NK-92 treated with Interleukin-12 subunit alpha and Interleukin-12 subunit beta, amount 100 ng/mL, for 24 hours (cell line): ENCODE measurements around the gene ADORA1.

Experiments used
- DNase-seq: peaks from one replicate; lab custom pipeline; 2025; lab: John Stamatoyannopoulos, UW

The ADORA1 gene

DNA sequence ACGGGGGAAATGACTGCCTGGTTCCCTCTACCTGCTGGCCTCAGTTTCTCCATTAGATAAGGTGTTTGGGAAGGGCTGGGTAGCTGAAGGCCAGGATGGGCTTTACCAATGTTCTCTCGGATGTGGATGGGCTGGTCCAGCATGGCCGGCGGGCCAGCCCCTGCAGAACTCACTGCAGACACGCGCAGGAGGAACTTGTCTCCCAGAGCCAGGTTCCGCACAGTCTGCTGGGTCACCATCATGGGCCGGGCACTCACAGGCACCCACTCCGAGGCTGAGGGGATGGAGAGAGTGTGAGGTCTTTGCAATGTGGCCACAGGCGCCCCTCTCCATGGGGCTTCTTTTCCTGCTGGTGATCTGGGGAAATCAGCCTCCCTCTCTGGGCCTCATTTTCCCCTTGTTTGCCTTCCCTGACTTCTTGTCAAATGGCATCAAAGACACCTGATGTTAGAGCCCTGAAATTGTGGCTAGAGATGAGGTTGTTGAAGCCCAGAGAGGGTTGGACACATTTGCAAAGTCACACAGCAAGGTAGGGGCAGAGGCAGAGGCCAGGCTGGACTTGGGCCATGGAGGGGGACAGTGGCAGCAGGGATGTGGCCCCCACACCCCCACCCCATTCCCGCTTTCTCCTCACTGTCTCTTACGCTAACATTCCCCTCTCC lies 46.9 kb downstream of the ADORA1 start:
- DNase-seq: no peak

DNA sequence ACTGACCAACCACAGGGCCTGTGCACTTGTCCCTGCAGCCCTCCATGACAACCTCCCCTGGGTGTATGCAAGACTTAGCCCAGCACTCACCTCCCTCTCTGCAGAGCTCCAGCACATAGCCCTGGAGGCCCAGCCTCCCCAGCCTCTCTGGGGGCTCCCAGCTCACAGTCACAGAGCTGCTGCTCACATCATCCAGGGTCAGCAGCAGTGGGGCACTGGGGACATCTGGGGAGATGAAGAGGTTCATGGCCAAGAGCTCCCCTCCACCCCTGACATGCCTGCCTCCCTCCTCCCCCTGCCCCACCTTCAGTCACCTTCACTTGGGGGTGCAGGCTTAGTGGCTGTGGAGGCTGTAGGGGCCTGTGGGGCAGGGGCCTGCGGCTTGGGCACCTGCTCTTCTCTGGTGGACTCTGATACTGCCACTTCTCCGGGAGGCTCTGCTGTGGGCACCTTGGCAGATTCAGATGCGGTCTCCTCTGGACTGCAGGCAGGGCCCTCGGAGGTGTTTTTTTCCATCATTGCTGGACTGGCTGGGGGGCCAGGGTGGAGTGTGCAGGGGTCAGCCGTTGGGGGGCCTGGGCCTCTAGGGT lies 47.8 kb downstream of the ADORA1 start, which contains the start of gene MYBPH:
MYBPH (minus strand) TSS at position 590 of the 590 bp plus-strand sequence; CDS start at position 519, 71 bp downstream.
- no peak for DNase-seq

DNA sequence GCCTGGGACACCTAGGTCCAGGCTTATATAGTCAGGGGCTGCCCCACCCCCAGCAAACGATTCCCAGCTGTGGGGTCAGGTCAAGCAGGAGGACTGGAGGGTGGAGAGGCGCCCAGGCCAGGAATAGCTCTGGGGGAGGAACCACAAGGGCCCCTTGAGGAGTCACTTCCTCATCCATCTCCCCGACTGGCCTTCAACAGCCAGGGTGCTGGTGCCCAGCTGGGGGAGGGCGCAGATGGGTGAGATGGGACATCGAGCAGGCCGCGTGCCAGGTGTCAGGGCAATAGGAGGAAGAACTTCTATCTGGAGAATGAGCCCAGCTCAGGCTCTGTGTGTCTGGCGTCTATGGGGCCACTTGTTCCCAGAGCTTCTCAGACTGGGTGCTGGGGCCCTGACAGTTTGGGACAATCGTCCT lies 48.3 kb downstream of the ADORA1 start:
- no peak for DNase-seq

DNA sequence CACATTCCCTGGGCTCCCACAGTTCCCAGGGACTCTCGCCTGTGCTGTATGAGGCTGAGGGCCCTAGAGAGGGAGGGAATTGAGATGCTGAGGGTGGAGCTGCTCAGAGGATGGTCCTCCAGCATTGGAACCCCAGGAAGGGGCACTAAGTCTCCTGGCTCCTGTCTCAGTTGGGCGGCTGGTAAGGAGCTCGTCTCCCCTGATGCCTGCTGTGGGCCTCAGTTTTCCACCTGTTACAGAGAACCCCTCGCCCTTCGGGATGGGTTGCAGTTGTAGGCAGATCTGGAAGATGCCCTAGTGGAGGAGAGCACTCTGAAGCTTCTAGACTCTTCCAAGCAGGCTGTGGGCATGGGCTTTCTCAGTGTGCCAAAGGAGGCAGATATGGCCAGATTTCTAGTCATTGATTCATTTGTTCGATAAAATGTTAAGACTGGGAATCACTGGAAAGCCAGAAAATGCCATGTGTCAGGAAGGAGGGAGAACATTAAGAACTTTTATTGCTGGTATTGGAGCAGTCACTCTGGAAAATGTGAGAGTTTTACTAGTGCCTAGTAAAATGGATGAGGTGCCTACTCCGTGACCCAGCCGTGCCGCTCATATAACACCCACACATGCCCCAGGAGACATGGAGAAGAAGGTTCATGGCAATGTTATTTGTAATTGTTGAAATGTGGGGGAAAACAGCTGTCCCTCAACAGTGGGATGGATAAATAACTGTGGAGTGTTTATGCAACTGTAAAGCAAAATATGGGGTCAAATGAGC lies 48.9 kb downstream of the ADORA1 start:
- no peak for DNase-seq

DNA sequence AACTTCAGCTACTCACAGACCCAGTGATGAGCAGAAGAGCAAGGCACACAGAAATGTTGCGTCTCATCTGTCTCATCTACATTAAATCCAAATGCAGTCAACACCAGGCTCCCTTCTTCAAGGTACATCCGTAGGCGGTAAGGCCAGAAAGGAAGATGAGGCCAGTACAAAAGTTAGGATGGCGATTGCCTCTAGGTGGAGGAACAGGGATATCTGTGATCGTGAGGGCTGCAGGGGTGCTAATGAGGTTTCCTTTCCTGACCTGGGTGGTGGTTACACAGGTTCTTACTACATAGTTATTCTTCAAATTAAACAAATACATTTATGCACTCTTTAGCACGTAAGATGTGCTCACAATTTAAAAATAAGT lies 49.5 kb downstream of the ADORA1 start:
- DNase-seq: no peak

DNA sequence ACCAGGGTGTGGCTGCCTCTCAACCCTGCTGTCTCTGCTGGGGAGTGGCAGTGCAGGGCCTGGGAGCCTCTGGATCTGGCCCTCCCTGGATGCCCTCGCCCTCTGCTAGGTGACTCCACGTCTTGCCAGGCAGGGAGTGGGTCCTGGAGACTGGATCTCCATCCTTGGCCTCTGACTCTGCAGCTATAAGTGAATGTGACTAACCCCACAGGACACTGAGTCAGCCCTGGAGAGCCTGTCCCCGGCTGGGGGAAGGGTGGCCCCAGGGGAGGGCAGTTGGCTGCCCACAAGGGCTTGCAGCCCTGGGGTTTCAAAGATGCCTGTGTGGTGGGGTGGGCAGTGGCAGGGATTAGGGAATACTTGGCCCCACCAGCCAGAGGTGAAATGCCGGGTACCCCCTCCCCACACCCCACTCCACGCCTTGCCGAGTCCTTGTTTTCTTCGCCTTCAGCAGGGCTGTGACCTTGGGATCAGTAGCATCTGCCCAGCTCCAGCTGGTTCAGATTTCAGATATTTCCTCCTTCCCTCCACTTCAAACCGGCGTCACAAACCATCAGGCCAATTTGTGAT lies 50.0 kb downstream of the ADORA1 start:
- DNase-seq: peak; percentile 48

DNA sequence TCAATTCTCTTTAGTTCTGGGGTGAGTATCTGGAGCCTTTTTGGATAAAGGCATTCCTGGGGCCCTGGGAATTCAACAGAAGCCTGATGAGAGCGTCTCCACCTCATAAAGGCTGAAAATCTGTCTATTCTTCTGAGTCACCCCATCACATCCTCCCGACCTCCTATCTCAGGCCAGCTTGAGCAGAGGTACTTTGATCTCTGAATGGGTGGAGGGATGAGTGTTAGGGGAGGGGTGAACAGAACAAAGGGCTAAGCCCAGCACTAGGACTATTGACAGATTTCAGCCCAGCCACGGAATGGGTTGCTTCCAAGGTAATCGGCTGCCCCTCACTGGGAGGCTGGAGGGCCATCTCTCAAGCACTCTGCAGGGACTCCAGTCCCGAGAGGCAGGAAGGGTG lies 50.6 kb downstream of the ADORA1 start:
- DNase-seq: no peak

DNA sequence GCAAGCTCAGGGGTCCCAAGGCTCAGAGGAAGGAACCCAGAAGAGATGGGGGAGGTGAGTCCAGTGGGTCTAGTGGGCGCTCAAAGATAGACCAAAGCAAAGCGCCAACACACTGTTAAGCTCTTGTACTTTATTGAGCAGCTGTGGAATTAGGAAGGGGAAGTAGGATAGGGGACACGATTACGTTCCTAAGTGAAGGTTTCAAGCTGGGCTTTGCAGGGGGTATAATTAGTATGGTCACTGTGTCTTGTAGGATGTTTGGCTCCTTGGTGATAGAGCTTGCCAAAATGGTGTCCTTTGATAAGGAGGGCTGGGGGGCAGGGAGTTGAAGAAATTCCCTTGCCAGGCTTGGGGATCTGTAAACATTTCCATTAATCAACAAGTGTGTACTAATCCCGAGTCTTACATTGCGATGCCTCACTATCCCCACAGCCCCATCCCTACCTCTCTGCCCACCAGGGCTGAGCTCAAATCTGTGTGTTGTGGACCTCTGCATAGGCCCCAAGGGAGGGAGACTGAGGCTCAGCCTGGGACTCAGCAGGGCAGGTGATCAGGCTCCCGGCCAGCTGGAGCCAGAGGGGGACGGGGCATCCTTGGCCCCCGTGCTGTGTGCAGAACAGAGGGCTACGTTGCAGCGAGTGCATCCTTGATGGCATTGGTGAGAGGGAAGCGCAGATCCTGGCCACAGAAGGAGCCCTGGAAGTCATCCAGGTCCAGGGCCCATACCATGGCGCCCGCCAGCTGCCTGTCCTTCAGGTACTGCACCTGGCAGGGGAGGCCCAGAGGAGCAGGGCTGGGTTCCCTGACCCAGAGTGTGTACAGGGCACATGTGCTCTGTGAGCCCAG lies 51.5 kb downstream of the ADORA1 start:
- DNase-seq: no peak

DNA sequence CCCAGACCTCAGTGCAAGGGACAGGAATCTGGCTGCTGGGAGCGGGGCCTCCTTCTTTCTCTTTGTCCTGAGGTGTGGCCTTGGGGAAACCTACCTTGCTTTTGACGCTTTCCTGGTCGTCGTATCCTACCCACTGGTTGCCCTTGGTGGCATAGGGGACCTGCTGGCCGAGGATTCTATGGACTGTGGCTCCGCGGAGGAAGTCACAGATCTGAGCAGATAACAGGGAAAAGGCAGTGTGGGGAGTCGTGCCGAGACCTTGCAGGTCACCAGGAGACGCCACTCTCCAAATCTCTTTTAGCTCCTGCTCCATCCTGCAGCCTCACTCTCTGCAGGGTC lies 52.1 kb downstream of the ADORA1 start:
- DNase-seq: no peak

DNA sequence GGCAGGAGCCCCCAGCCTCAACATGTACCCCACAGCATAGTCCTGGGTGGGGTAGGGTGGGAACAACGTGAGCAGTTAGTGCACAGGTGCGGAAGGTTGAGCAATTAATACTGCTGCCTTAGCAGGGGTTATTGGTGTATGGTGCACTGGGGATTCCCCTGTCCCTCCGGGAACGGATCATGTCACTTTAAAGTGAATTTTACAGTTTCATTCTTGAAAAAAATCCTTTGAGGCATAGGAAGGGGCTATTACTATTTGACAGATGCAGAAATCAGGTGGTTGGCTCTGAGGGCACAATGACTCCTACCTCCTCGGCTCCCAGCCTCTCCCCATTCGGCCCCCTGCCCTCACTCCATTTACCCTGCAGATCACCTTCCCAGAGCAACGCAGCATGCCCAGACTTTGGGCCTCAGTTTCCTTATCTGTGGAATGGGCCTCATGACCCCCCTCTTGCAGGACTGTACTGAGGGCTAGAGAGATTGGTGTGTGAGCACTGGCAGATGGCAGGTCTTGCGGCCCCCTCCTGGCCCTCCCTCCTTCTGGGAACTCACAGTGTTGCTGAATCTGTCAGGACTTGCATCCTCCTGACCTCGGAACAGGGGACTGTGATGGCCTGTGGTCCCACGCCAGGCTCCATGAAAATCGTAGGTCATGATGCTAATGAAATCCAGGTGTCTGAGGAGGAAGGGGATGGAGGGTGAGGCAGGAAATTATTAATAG lies 53.2 kb downstream of the ADORA1 start:
- no peak for DNase-seq

DNA sequence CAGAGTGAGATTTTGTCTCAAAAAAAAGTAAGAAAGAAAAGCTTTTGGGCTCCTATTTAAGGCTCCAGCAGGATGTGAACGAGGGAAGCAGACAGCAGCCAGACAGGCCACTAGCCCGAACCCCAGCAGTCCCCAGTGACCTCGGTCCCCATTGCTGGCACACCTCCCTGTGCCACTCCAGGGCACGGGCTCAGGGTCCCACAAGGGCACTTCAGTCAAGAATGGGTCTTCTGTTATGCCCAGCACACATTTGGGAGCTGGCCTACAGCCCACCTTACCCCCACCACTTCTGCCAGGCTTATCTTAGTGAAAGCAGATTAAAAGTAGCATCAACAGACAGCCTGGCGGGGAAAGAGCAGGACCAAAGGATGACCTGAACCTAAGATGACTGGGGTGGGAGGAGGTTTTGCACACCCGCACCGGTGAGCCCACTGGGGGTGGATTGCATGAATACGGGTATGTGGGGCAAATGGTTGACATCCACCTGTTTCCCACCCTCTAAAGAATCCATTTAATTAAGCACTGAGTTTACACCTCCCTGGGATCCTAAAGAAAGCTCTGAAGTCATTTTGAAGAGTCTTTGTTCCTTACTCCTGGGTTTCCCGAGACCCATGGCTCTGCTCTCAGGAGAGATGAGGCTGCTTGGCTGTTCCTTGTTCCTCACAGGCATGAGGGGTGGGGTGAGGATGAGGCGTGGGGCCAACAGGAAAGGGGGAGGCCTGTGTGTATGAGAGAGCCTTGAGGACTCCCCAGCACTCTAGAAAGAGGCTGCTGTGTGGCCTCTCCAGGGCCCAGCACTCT lies 54.3 kb downstream of the ADORA1 start:
- no peak for DNase-seq

DNA sequence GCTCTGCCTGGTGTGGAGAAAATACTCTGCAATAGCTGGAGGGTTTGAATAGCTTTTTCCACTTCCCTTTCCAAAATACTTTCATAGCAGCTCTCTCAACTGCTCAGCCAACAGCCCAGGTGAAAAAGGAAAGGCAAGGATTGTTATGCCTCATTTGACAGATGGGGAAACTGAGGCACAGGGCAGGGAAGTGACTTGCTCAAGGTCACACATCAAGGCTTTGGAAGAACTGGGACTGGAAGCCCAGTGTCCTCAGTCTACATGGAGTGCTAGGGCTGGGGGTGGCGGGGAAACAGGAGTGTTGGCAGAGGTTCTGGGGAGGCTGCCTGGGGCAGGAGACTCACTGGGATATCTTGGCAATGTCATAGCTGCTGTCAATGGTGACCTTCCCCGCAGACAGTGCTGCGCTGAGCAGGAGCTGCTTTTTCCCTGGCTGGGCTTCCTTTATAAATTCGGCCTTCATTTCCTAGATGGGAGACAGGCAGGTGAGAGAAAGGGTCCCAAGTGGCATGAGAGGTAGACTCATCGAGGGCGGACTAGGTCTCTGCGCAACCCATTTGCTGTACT lies 54.9 kb downstream of the ADORA1 start:
- no peak for DNase-seq

DNA sequence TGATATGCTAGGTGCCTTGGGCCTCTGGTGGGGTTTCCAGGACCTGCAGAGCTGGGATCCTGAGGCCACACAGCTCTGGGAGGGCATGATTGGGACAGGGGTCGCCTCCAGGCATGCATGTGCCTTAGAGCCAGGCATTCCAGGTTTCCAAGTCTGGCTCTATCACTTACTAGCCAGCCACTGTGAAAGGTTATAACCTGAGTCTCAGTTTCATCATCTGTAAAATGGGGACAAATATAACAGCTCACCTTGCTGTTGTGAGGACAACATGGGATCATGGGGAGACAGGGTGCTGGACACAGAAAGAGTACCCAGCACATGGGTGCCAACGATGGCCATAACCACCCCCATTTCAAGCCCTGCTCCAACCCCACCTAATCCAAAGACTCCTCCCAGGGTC lies 56.3 kb downstream of the ADORA1 start:
- DNase-seq: no peak

DNA sequence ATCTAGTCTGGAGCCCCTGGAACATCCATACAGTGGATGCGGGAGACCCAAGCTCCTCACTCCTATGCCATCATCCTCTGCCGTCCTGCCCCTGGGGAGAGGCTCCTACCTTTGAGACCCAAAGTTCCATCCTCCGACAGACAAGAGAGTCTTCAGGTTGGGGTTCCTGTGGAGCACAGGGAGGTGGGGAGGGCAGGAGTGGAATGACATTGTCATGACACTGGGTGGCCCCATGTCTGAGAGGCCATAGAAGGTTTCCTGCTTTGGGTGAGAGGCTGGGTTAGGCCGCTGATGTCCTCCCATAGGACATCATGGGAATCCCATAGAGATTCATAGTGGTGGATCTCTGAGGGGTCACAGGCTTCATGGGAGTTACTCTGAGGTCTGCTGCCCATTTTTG lies 56.9 kb downstream of the ADORA1 start:
- no peak for DNase-seq

DNA sequence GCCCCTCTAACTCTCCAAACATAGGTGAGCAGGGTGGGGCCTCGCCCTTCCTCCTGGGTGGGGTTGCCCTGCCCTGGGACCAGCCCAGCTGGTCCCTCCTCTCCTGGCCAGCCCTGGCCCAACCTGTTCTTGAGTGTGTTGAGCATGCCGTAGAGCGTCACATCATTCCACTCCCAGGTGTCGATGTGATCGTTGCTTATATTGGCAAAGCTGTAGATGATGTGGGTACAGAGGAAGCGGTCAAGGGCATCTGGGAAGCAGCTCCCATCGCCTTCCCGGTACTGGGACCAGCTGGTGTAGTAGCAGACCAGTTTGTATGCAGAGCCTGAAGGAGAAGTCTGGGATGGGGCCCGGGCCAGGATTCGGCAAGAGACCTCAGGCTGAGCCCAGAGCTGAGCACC lies 57.5 kb downstream of the ADORA1 start:
- DNase-seq: no peak

DNA sequence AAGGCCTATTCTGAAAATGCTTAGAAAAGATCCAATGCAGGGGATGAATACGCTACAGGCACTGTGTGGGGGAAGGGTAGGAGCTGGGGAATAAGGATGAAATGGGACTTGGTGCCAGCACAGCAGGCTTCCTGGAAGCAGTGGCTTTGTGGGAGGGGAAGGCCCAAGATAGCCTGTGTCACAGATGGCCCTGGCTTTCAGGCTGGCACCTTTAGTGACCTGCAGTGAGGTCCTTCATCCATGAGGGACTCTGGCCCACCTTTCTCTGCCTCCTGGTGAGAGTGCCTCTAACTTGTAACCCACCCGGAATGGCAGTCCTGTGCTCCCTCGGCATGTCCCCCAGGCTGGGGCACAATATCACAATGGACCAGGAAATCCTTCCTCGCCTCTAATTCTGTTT lies 58.1 kb downstream of the ADORA1 start:
- DNase-seq: no peak

DNA sequence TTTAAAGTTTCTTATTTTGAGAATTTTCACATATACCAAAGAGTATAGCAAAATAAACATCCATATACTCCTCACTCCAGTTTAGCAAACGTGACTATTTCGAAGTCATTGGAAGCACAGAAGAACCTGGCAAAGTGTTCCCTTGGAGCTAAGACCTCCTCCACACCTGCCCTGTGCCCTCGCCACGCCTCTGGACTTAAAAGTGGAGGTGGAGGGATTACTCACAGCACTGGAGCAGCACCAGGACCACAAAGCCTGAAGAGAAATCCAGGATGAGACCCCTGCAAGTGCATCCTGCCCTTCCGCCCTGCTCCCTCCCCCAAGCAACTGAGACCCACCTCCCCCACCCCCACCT lies 58.5 kb downstream of the ADORA1 start:
- DNase-seq: no peak

DNA sequence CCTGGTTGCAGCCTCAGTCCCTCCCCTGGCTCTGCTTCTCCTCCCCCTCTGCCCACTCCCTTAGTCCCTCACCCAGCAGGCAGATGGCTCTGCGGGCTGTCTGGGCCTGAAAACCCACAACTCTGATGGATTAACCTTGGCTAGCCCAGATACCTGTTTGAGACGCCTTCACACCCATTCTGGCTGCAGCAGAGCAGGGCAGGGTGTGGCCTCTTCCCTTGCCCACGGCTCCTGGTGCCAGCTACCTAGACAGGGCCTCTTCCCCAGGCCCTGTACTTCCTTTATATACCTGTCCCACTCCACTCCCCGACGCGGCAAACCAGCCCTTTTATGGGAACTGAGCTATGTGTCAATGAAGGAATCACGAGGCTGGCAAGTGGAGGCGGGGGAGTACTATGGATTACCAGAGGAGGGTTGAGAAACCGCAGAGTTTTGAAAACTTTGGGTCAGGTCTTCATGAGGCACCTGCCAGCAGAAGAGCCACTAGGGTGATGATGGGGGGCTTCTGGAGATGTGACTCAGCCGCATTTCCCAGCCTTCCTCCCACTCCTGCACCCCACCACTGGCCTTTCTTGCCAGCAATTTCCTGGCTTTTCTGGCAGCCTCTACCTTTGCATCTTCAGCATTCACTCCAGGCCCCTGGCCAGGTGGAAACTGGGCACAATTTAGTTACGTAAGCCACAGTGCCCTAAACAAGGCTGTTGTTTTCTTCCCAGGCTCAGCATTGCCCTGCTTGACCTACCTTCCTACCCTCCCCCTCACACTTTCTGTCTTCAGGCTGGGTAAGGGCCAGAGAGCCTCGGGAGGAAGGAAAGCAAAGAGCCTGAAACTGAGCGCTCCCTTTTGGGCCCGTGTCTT lies 59.1 kb downstream of the ADORA1 start, which contains the start of gene CHI3L1:
CHI3L1 (minus strand) TSS at position 259 of the 858 bp plus-strand sequence; CDS start at position 178, 81 bp downstream.
- no peak for DNase-seq

DNA sequence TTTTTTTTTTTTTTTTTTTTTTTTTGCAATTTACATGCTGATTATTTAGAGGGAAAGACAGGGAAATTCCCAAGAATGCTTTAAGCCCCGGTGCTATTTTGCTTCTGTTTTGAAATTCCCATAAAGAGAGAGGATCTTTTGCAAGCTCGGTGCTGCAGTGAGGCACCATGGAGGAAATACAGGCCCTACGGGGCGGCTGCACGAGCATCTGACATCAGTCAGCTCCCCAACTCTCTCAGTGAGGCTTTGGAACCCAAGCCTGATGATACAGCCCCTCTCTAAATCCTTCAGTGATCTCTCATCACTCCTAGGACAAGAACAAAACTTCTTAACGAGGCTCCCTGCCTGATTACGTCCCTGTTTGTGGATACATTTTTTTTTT lies 59.8 kb downstream of the ADORA1 start:
- no peak for DNase-seq
